ENCODE results near the gene CAPN3. TPM values are rescaled to one million over a fixed set of nuclear protein-coding genes. Genes with fewer than 3 reads are reported as not detected.

Gene CAPN3
- total RNA-seq, 1 donor from 2014 or later, result 3.7 TPM

DNA sequence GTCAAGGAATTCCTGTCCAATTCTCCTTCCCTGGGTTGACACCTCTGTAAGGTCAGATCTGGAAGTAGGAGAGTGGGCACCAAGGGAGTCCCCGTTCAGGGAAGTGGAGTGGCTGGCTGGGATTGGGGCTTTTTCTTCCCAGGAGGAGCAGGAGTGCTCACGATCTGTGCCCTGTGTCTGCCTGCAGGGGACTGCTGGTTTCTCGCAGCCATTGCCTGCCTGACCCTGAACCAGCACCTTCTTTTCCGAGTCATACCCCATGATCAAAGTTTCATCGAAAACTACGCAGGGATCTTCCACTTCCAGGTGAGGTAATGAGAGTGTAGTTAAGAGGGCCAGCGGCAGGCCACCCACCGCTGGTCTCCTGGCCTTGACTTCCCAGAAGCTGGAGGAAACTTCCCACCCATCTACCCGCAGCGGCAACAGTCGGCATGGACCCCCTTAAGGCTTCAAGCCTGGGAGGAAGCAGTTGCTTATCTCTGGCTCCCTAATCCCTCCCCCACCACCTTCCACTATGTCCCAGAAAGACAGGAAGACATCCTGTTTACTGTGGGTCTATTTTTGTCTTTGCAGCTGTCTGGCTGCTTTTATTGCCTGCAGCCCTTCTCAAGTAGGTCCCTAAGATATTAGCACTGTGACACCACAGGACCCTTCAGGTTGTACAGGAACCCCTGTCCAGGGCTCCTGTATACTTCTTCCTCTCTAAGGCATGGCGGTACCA is 26.8 kb downstream of the CAPN3 start:
- no peak for DNase-seq (ENCODE audit: low read depth)
- Histone ChIP-seq H3K27me3 (ENCODE audit: control insufficient read depth, insufficient read depth, low read length) (no peaks in the 10 kb centered on the region), H3K36me3 (ENCODE audit: control insufficient read depth, insufficient read depth, low read length) (no peaks in the 10 kb centered on the region), H3K4me3 (ENCODE audit: low read depth, low read length) (no peak overlapping the region)
- TF ChIP-seq, protein P1, sequence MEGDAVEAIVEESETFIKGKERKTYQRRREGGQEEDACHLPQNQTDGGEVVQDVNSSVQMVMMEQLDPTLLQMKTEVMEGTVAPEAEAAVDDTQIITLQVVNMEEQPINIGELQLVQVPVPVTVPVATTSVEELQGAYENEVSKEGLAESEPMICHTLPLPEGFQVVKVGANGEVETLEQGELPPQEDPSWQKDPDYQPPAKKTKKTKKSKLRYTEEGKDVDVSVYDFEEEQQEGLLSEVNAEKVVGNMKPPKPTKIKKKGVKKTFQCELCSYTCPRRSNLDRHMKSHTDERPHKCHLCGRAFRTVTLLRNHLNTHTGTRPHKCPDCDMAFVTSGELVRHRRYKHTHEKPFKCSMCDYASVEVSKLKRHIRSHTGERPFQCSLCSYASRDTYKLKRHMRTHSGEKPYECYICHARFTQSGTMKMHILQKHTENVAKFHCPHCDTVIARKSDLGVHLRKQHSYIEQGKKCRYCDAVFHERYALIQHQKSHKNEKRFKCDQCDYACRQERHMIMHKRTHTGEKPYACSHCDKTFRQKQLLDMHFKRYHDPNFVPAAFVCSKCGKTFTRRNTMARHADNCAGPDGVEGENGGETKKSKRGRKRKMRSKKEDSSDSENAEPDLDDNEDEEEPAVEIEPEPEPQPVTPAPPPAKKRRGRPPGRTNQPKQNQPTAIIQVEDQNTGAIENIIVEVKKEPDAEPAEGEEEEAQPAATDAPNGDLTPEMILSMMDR (IDR thresholded peaks at IDR 0.05; ENCODE audit: insufficient read depth, low read length, poor library complexity, severe bottlenecking), result no peak

DNA sequence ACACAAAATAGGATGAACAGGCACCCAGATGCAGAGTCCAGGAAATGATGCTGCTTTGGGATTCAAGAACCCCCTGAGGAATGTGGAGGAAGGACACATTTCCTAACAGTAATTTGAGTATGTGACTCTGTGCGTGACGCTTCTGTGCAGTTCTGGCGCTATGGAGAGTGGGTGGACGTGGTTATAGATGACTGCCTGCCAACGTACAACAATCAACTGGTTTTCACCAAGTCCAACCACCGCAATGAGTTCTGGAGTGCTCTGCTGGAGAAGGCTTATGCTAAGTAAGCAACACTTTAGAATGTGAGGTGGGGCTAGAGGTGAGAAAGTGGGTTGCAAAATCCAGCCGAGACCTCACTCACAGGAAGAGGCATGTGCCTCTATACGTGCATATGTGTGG is 28.3 kb downstream of the CAPN3 start:
- TF ChIP-seq, protein P1 (IDR thresholded peaks at IDR 0.05; ENCODE audit: insufficient read depth, low read length, poor library complexity, severe bottlenecking), result no peak
- no peak for DNase-seq (ENCODE audit: low read depth)
- Histone ChIP-seq H3K27me3 (ENCODE audit: control insufficient read depth, insufficient read depth, low read length) (no peaks in the 10 kb centered on the region), H3K4me3 (ENCODE audit: low read depth, low read length) (no peak overlapping the region), H3K36me3 (ENCODE audit: control insufficient read depth, insufficient read depth, low read length) (no peaks in the 10 kb centered on the region)

DNA sequence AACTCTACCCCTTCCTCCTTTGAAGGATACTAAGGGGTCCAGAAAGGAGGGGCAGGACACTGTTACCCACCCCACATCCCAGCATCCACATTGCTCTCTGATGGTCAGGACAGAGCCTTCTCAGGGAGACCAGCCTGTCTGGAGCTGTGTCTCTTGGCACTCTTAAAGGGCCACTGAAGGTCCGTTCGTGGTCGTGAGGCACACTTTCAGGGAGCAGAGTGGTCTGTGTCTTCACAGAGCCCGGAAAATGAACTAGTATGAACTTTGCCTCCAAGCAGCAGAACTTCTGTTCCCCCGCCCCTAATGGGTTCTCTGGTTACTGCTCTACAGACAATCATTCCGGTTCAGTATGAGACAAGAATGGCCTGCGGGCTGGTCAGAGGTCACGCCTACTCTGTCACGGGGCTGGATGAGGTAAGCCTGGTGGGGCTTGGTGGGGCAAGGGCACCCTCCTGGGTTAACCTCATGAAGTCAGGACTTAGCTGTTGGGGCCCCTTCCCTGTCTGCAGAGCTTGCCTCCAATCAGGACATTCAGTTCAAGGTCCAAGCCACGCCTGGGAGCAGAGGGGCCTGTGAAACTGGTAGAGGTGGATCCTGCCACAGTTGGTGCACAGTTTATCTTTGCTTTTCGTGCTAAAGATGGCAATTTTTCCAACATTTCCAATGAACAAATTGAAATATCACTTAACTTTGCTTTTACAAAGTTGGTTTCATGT is 33.2 kb downstream of the CAPN3 start:
- no peaks in the 10 kb centered on the region for H3K36me3 ChIP-seq (ENCODE audit: control insufficient read depth, insufficient read depth, low read length)
- no peaks in the 10 kb centered on the region for H3K27me3 ChIP-seq (ENCODE audit: control insufficient read depth, insufficient read depth, low read length)
- no peak for DNase-seq (ENCODE audit: low read depth)
- no peak overlapping the region for H3K4me3 ChIP-seq (ENCODE audit: low read depth, low read length)
- TF ChIP-seq, protein P1 (IDR thresholded peaks at IDR 0.05; ENCODE audit: insufficient read depth, low read length, poor library complexity, severe bottlenecking), result no peak

DNA sequence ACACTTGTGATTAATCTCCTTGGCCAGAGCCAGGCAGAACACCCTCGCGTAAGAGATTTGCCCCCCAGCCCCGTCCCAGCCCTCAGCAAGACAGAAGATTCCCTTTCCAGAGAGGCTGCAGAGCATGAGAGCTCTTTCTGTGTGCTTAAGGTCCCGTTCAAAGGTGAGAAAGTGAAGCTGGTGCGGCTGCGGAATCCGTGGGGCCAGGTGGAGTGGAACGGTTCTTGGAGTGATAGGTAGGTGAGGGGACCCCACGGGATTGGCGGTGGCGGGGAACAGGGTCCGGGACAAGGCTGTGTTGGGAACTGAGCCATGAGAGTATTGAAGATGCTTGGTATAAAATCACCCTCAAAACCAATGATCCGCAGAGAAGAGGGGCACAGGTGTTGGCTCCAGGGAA is 34.8 kb downstream of the CAPN3 start:
- Histone ChIP-seq H3K36me3 (ENCODE audit: control insufficient read depth, insufficient read depth, low read length) (no peaks in the 10 kb centered on the region), H3K4me3 (ENCODE audit: low read depth, low read length) (no peak overlapping the region), H3K27me3 (ENCODE audit: control insufficient read depth, insufficient read depth, low read length) (no peaks in the 10 kb centered on the region)
- TF ChIP-seq, protein P1 (IDR thresholded peaks at IDR 0.05; ENCODE audit: insufficient read depth, low read length, poor library complexity, severe bottlenecking), result no peak
- DNase-seq (ENCODE audit: low read depth), result no peak

DNA sequence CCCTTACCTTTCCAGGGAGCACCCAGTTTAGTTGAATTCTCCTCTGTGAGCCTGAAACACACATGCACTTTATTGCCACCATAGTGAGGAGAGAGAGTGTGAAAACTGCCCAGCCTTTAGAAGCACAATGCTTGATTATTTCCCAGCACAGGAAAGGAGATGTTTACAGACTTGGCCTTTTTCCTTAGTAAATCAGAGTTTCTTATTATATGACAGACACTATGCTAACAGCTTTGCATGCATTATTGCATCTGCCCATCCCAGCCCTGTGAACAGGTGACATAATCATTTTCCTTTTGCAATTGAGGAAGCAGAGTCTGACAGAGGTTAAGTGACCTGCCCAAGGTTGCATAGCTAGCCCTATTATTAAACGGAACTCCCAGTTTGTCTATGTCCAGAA is 36.5 kb downstream of the CAPN3 start:
- no peaks in the 10 kb centered on the region for H3K27me3 ChIP-seq (ENCODE audit: control insufficient read depth, insufficient read depth, low read length)
- TF ChIP-seq, protein P1 (IDR thresholded peaks at IDR 0.05; ENCODE audit: insufficient read depth, low read length, poor library complexity, severe bottlenecking), result no peak
- no peaks in the 10 kb centered on the region for H3K36me3 ChIP-seq (ENCODE audit: control insufficient read depth, insufficient read depth, low read length)
- DNase-seq (ENCODE audit: low read depth), result no peak
- no peak overlapping the region for H3K4me3 ChIP-seq (ENCODE audit: low read depth, low read length)

All from kidney epithelial cell (primary cell).